Adrenal gland (tissue), 12 donors: ENCODE measurements around the gene RHNO1. TPM values are rescaled to one million over a fixed set of nuclear protein-coding genes. Genes with fewer than 3 reads are reported as not detected.
"Not testable (repeated sequence)": the region's sequence is repeated elsewhere in the genome, so short reads cannot be mapped to it uniquely, and the experiment has no call there.

Source experiments
- DNase-seq, 7 donors: peaks; one replicate each; pipeline ENCODE4 v3.0.0-alpha.2; 2019 to 2020
- H3K27ac ChIP-seq, 5 donors: fragments of 200-600 bp; sonication (generic) in 4 of 5; 1 replicate in 3 of 5; 2 replicates in 2 of 5; pipeline versions ENCODE4 v1.5.1 to v1.8.0; 2016 to 2020; ENCODE audit warnings: mild to moderate bottlenecking in 1 of 5
- H3K27me3 ChIP-seq: fragments of 200-600 bp; 2 replicates; pipeline ENCODE4 v1.8.0; 2021
- H3K36me3 ChIP-seq, 2 donors: fragments of 200-600 bp; replicated peaks in 1 of 2; 1 replicate in 1 of 2; 2 replicates in 1 of 2; pipeline versions ENCODE4 v1.5.1 to v1.8.0; 2018 to 2022
- H3K4me1 ChIP-seq, 2 donors: fragments of 200-600 bp; replicated peaks in 1 of 2; 1 replicate in 1 of 2; 2 replicates in 1 of 2; pipeline versions ENCODE4 v1.5.1 to v1.8.0; 2018 to 2021
- H3K4me3 ChIP-seq, 4 donors: fragments of 200-600 bp; sonication (generic) in 3 of 4; one replicate each; pipeline ENCODE4 v1.5.1; 2016 to 2018
- H3K9me3 ChIP-seq, 3 donors: fragments of 200-600 bp; sonication (generic) in 1 of 3; replicated peaks in 1 of 3; 1 replicate in 2 of 3; 2 replicates in 1 of 3; pipeline versions ENCODE4 v1.5.1 to v1.8.0; 2016 to 2021
- POLR2A ChIP-seq, 2 donors: fragments of 450-650 bp; IDR thresholded peaks; one replicate each; pipeline ENCODE4 v1.6.1; 2017; ENCODE audit warnings: antibody characterized with exemption in 2 of 2, mild to moderate bottlenecking in 2 of 2, moderate library complexity in 1 of 2
- WGBS, 4 donors: extraction: QIAGEN DNeasy Blood & Tissue Kit in 2 of 4; methylation state at CpG; one replicate each; pipeline versions ENCODE4 v1.1.5 to v1.1.7; 2013 to 2017; 5-methylcytosine and 5-hydroxymethylcytosine counted together
- intact Hi-C, 2 donors: fragments of 100-400 bp; cut with DNase I; formaldehyde crosslinking; loops; one replicate each; pipeline versions ENCODE4 v1.14.1 to v1.15.0; 2022 to 2023
- polyA plus RNA-seq, 3 donors: library from polyadenylated mRNA; stranded (reverse); fragments of 200-250 nt in 2 of 3; fragments of 350-450 nt in 1 of 3; fragmentation: Illumina TruSeq in 1 of 3; extraction: RNeasy Lipid Tissue Mini Kit (QIAGEN cat#74804) in 1 of 3; gene quantifications; one replicate each; pipeline ENCODE4 v1.2.3, GENCODE V29; 2013 to 2014
- total RNA-seq, 9 donors: library from RNA; depleted of rRNA in 4 of 9; stranded (reverse); fragments of >200 nt in 4 of 9; fragments of 120-200 nt in 1 of 9; fragmentation: NEBNext Ultra II Directional in 1 of 9; extraction: Animal tissue kit (Norgen Biotek cat#: 25700) in 1 of 9; gene quantifications; one replicate each; pipeline versions ENCODE4 v1.1.0 to v1.2.4, GENCODE V29; 2013 to 2023
- TF ChIP-seq, protein P1 (sequence below), 6 experiments: fragments of 450-650 bp in 4 of 6; fragments of 200-600 bp in 2 of 6; sonication (generic) in 1 of 6; IDR thresholded peaks; 1 replicate in 5 of 6; 2 replicates in 1 of 6; pipeline versions ENCODE4 v1.5.1 to v1.8.0; 2016 to 2021; ENCODE audit warnings: antibody characterized with exemption in 6 of 6, mild to moderate bottlenecking in 2 of 6, moderate library complexity in 1 of 6
- donor health status: healthy with polysubstance abuse.
- donor health status: Bipolar disorder and iron deficiency.
- donor health status: DM: yes; HTN: yes; CAD: no.
- donor health status: DM: no; HTN: no; CAD: no.
- donor health status: DM: no; HTN: no; CAD: no.
- donor health status: DM: yes; HTN: yes; CAD: no.

Gene RHNO1
- total and polyA plus RNA-seq, 12 donors, result 5.0 to 30.7 (median 14.8) TPM

DNA sequence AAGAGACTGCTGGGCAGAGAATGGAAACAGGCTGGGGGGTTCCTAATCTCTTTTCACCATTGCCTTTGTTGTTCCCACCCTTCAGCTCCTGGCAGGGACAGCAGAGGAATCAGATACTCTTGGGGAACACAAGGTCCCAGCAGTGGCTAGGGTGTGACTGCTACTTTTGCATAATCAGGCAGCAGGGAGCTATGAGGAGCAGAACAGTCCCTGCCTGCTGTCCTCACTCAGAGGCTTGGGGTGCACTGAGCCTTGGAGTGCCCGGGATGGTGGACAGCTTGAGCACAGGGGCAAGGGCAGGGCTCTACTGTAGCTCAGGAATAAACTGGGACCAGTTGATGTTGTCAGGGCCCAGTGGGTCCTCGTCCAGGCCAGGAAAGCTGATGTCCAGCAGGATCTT, 18.7 kb upstream of the RHNO1 start:
- WGBS, 4 donors, result 75 to 83% (median 79%) methylated on average over 1 to 2 of the region's 2 CpGs; no CpG with 5 or more reads in 1 of the 4 donors
- TF ChIP-seq POLR2A (IDR thresholded peaks at IDR 0.05), result no peak
- TF ChIP-seq, protein P1, sequence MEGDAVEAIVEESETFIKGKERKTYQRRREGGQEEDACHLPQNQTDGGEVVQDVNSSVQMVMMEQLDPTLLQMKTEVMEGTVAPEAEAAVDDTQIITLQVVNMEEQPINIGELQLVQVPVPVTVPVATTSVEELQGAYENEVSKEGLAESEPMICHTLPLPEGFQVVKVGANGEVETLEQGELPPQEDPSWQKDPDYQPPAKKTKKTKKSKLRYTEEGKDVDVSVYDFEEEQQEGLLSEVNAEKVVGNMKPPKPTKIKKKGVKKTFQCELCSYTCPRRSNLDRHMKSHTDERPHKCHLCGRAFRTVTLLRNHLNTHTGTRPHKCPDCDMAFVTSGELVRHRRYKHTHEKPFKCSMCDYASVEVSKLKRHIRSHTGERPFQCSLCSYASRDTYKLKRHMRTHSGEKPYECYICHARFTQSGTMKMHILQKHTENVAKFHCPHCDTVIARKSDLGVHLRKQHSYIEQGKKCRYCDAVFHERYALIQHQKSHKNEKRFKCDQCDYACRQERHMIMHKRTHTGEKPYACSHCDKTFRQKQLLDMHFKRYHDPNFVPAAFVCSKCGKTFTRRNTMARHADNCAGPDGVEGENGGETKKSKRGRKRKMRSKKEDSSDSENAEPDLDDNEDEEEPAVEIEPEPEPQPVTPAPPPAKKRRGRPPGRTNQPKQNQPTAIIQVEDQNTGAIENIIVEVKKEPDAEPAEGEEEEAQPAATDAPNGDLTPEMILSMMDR (IDR thresholded peaks at IDR 0.05), result no peak
- H3K27ac ChIP-seq, result peak overlapping the region in 1 of 5 donors; percentile 78
- H3K27me3 ChIP-seq, result no peaks in the 10 kb centered on the region
- no peaks in the 10 kb centered on the region for H3K36me3 ChIP-seq
- H3K4me3 ChIP-seq, result no peak overlapping the region
- no peaks in the 10 kb centered on the region for H3K9me3 ChIP-seq
- no peaks in the 10 kb centered on the region for H3K4me1 ChIP-seq
- intact Hi-C loops, result loop anchor here in 1 of 2 donors (10.0 kb wide), 2 partner anchors 86 to 186 kb away; no protein-coding TSS in a partner anchor
- no peak for DNase-seq

DNA sequence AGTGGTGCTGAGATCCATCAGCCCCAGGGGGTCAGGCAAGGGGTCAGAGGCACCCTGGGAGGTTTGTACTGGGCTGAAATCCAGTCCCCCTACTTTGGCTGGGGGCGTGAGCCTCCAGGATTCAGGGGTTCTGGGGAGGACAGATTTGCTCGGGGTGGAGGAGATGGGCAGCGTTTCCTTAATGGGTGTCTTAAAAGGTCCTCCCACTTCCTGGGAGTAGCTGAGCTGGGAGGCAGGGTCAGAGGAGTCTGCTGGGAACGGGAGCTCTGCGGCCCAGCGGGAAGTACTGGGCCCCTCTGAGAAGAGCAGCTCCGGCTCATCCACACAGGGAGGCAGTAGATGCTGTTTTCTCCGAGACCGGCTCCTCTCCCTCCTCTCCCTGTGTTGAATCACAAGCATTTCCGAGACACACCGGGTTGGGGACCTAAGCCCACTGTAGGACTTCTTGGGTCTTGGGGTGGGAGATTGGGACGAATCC, 18.0 kb upstream of the RHNO1 start:
- intact Hi-C loops, result loop anchor here in 1 of 2 donors (10.0 kb wide), 2 partner anchors 86 to 186 kb away; no protein-coding TSS in a partner anchor

DNA sequence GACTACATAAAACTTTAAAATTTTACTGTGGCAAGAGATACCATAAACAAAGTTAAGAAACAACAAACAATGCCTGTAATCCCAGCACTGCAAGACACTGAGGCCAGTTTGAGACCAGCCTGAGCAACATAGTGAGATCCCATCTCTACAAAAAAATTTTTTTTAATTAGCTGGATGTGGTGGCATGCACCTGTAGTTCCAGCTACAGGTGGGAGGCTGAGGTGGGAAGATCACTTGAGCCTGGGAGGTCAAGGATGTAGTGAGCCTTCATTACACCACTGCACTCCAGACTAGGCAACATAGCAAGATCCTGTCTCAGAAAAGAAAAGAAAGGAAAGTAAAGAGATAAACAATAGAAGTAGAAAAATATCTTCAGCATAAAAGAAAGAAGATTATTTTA, 16.9 kb upstream of the RHNO1 start:
- DNase-seq, result no peak
- Histone ChIP-seq H3K36me3 (no peaks in the 10 kb centered on the region), H3K4me1 (no peaks in the 10 kb centered on the region), H3K4me3 (no peak overlapping the region), H3K27ac (no peak overlapping the region), H3K27me3 (no peaks in the 10 kb centered on the region), H3K9me3 (no peaks in the 10 kb centered on the region)
- TF ChIP-seq, protein P1 (IDR thresholded peaks at IDR 0.05), result no peak
- TF ChIP-seq POLR2A (IDR thresholded peaks at IDR 0.05), result no peak
- intact Hi-C loops, result no loop called here

More for the DNA sequence above, 18.0 kb upstream of the RHNO1 start:
- WGBS, 4 donors, result 80 to 92% (median 83%) methylated on average over 7 to 12 of the region's 12 CpGs
- H3K27ac ChIP-seq, result peak overlapping the region in 2 of 5 donors; percentile 44 to 78
- H3K4me1 ChIP-seq, result no peaks in the 10 kb centered on the region
- H3K27me3 ChIP-seq, result no peaks in the 10 kb centered on the region
- H3K36me3 ChIP-seq, result no peaks in the 10 kb centered on the region
- H3K4me3 ChIP-seq, result no peak overlapping the region
- DNase-seq, result peak in 1 of 7 donors; percentile 38
- H3K9me3 ChIP-seq, result no peaks in the 10 kb centered on the region
- TF ChIP-seq POLR2A (IDR thresholded peaks at IDR 0.05), result no peak
- TF ChIP-seq, protein P1 (IDR thresholded peaks at IDR 0.05), result no peak

DNA sequence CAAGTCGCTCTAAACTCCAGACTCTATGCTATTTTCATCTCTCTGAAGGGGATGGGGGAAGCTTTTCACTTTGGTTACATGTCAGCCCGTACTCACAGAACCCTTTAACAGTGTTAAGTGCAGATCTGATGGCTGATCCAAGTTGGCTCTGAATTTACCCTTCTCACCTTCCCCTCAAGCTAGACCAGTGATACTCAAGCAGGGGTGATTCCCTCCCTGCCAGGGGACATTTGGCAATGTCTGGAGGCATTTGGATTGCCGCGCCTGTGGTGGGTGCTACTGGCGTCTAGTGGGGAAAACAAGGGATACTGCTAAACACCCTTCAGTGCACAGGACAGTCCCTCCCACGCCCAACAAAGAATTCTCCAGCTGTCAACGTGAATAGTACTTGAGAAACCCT, 14.1 kb upstream of the RHNO1 start:
- Histone ChIP-seq H3K4me1 (no peaks in the 10 kb centered on the region), H3K27me3 (no peaks in the 10 kb centered on the region), H3K4me3 (no peak overlapping the region), H3K27ac (no peak overlapping the region), H3K36me3 (no peaks in the 10 kb centered on the region), H3K9me3 (no peaks in the 10 kb centered on the region)
- no peak for DNase-seq
- 95 to 100% (median 96%) methylated on average over 5 to 7 of the region's 7 CpGs for WGBS, 4 donors
- TF ChIP-seq POLR2A (IDR thresholded peaks at IDR 0.05), result no peak
- TF ChIP-seq, protein P1 (IDR thresholded peaks at IDR 0.05), result no peak
- intact Hi-C loops, result no loop called here

DNA sequence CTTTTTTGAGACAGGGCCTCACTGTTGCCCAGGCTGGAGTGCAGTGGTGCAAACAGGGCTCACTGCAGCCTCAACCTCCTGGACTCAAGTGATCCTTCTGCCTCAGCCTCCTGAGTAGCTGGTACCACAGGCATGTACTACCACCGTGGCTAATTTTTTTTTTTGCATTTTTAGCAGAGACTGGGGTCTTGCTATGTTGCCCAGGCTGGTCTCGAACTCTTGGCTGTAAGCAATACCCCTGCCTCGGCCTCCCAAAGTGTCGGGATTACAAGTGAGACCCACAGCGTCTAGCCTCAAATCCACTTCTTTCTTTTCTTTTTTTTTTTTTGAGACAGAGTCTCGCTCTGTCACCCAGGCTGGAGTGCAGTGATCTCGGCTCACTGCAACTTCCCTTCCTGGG, 13.6 kb upstream of the RHNO1 start:
- H3K9me3 ChIP-seq, H3K27ac ChIP-seq, H3K36me3 ChIP-seq, intact Hi-C loops, DNase-seq, H3K4me3 ChIP-seq, H3K4me1 ChIP-seq, H3K27me3 ChIP-seq: not testable (repeated sequence)
- 95 to 97% (median 97%) methylated on average over 7 of the region's 7 CpGs for WGBS, 4 donors
